Gastroesophageal sphincter (tissue), 4 donors: ENCODE measurements around the gene RAB35. TPM values are rescaled to one million over a fixed set of nuclear protein-coding genes. Genes with fewer than 3 reads are reported as not detected.

ENCODE experiments used
- ATAC-seq: fragments of 150-250 bp; one replicate; pipeline ENCODE4 v1.9.1; 2016; ENCODE audit warnings: mild to moderate bottlenecking, moderate library complexity
- H3K27ac ChIP-seq, 4 donors: fragments of 200-600 bp; sonication (generic) in 3 of 4; 1 replicate in 3 of 4; 2 replicates in 1 of 4; pipeline ENCODE4 v1.5.1; 2016 to 2019
- H3K27me3 ChIP-seq: fragments of 200-600 bp; sonication (generic); one replicate; pipeline ENCODE4 v1.5.1; 2019
- H3K36me3 ChIP-seq, 2 donors: fragments of 200-600 bp; sonication (generic); one replicate each; pipeline ENCODE4 v1.5.1; 2019; ENCODE audit warnings: control low read depth in 1 of 2
- H3K4me1 ChIP-seq, 3 donors: fragments of 200-600 bp; sonication (generic); 1 replicate in 2 of 3; 2 replicates in 1 of 3; pipeline ENCODE4 v1.5.1; 2016 to 2019; ENCODE audit warnings: control low read depth in 2 of 3
- H3K4me3 ChIP-seq, 2 donors: fragments of 200-600 bp; sonication (generic); one replicate each; pipeline ENCODE4 v1.5.1; 2019; ENCODE audit warnings: mild to moderate bottlenecking in 1 of 2, moderate library complexity in 1 of 2
- H3K9me3 ChIP-seq, 3 donors: fragments of 200-600 bp; sonication (generic); one replicate each; pipeline ENCODE4 v1.5.1; 2017 to 2019; ENCODE audit warnings: control low read depth in 2 of 3
- CTCF ChIP-seq, 4 experiments: fragments of 200-600 bp in 2 of 4; fragments of 450-650 bp in 2 of 4; sonication (generic) in 1 of 4; IDR thresholded peaks; one replicate each; pipeline ENCODE4 v1.5.1; 2017 to 2019; ENCODE audit warnings: antibody characterized with exemption in 4 of 4, mild to moderate bottlenecking in 2 of 4, moderate library complexity in 2 of 4
- EP300 ChIP-seq: sonication (generic); formaldehyde crosslinking; IDR thresholded peaks from one replicate; pipeline ENCODE4 v1.6.1; 2017; ENCODE audit warnings: antibody characterized with exemption, mild to moderate bottlenecking
- POLR2A ChIP-seq, 2 donors: fragments of 450-650 bp; IDR thresholded peaks; one replicate each; pipeline ENCODE4 v1.6.1; 2017; ENCODE audit warnings: antibody characterized with exemption in 2 of 2, mild to moderate bottlenecking in 2 of 2, moderate library complexity in 1 of 2
- POLR2AphosphoS5 ChIP-seq: sonication (generic); formaldehyde crosslinking; IDR thresholded peaks from one replicate; pipeline ENCODE4 v1.6.1; 2017; ENCODE audit warnings: antibody characterized with exemption
- WGBS, 2 donors: methylation state at CpG; one replicate each; pipeline ENCODE4 v1.1.5; 2018; ENCODE audit warnings: low coverage in 1 of 2; 5-methylcytosine and 5-hydroxymethylcytosine counted together
- total RNA-seq, 4 donors: library from RNA; depleted of rRNA; stranded (reverse); fragments of >200 nt; gene quantifications; one replicate each; pipeline ENCODE4 v1.1.0, GENCODE V29; 2016

RAB35 gene
- total RNA-seq, 4 donors from 2014 or later: 37.5 to 42.3 (median 41.7) TPM

DNA sequence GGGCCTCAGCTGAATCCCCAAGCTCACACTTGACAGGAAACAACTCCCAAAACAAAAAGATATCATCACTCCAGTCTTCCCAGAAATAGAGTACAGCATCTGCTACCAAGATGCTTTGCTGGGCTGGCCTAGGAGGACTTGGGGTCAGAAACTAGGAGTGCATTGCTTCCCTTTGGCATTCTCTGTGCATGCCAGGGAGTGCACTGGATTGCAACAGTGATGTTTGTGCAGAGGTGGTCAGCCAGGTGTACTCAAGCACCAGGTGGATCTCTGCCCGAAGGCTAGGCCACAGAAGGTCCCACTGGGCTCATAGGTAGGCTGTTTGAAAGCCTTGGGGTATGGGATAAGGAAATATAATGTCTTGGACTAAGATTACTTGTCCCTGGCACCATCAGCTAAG lies 51.1 kb downstream of the RAB35 start:
- no peaks in the 10 kb centered on the region for H3K4me1 ChIP-seq
- H3K27ac ChIP-seq: no peak overlapping the region
- H3K9me3 ChIP-seq: no peaks in the 10 kb centered on the region
- H3K27me3 ChIP-seq: peaks cover 25% of the 10 kb centered on the region
- TF ChIP-seq POLR2AphosphoS5 (no peak), POLR2A (IDR thresholded peaks at IDR 0.05) (no peak), CTCF (IDR thresholded peaks at IDR 0.05) (no peak), EP300 (no peak)
- H3K4me3 ChIP-seq: no peak overlapping the region
- H3K36me3 ChIP-seq: no peaks in the 10 kb centered on the region
- no peak for ATAC-seq
- 80% methylated on average over 1 of the region's 1 CpG; no CpG with 5 or more reads in 1 of the 2 donors for WGBS, 2 donors

GRCh38 chr12:120064054-120064940 lies 52.3 kb downstream of the RAB35 start:
- Histone ChIP-seq H3K4me3 (no peak overlapping the region), H3K27me3 (peaks cover 25% of the 10 kb centered on the region), H3K27ac (no peak overlapping the region), H3K4me1 (no peaks in the 10 kb centered on the region), H3K9me3 (no peaks in the 10 kb centered on the region), H3K36me3 (no peaks in the 10 kb centered on the region)
- 44 to 47% methylated on average over 9 to 10 of the region's 16 CpGs for WGBS, 2 donors
- TF ChIP-seq EP300 (no peak), POLR2A (IDR thresholded peaks at IDR 0.05) (no peak), CTCF (IDR thresholded peaks at IDR 0.05) (no peak)
- no peak for ATAC-seq

- H3K9me3 ChIP-seq: no peaks in the 10 kb centered on the region
- H3K4me1 ChIP-seq: no peaks in the 10 kb centered on the region
- H3K27ac ChIP-seq: no peak overlapping the region
- no peak overlapping the region for H3K4me3 ChIP-seq
- H3K27me3 ChIP-seq: peaks cover 25% of the 10 kb centered on the region
- no peak for ATAC-seq
- TF ChIP-seq CTCF (IDR thresholded peaks at IDR 0.05): no peak
- TF ChIP-seq POLR2AphosphoS5: no peak
- TF ChIP-seq POLR2A (IDR thresholded peaks at IDR 0.05): no peak
- no peak for TF ChIP-seq EP300
- 41 to 100% methylated on average over 2 to 3 of the region's 3 CpGs for WGBS, 2 donors
- no peaks in the 10 kb centered on the region for H3K36me3 ChIP-seq
Measured at GRCh38 chr12:120062976-120063579, 53.5 kb downstream of the RAB35 start.

GRCh38 chr12:120061575-120062214 lies 54.9 kb downstream of the RAB35 start:
- 82 to 91% methylated on average over 5 to 9 of the region's 10 CpGs for WGBS, 2 donors

More at GRCh38 chr12:120061575-120062214, 54.9 kb downstream of the RAB35 start:
- TF ChIP-seq POLR2A (IDR thresholded peaks at IDR 0.05) (no peak), EP300 (no peak), CTCF (IDR thresholded peaks at IDR 0.05) (no peak), POLR2AphosphoS5 (no peak)
- Histone ChIP-seq H3K36me3 (no peaks in the 10 kb centered on the region), H3K4me3 (no peak overlapping the region), H3K27me3 (peaks cover 28% of the 10 kb centered on the region), H3K27ac (no peak overlapping the region), H3K4me1 (no peaks in the 10 kb centered on the region), H3K9me3 (no peaks in the 10 kb centered on the region)
- no peak for ATAC-seq
